Epithelial cell of proximal tubule (primary cell): ENCODE data around the gene ZNF334. TPM values are rescaled to one million over a fixed set of nuclear protein-coding genes. Genes with fewer than 3 reads are reported as not detected.

ENCODE experiments used
- DNase-seq: peaks from one replicate; pipeline ENCODE4 v3.0.0-alpha.2; 2011; ENCODE audit warnings: low read depth
- H3K4me3 ChIP-seq: 2 replicates; pipeline ENCODE4 v1.5.1; 2011; ENCODE audit warnings: low read depth, mild to moderate bottlenecking, low read length
- CTCF ChIP-seq: conservative IDR thresholded peaks from 2 replicates; pipeline ENCODE4 v1.5.1; 2012; ENCODE audit warnings: low read depth, mild to moderate bottlenecking, low read length
- total RNA-seq: library from RNA; depleted of rRNA; stranded (reverse); fragments of >200 nt; gene quantifications from 2 replicates; pipeline ENCODE4 v1.2.3, GENCODE V29; 2015

The ZNF334 gene
- total RNA-seq, 1 donor from 2014 or later = 2.2 TPM

DNA sequence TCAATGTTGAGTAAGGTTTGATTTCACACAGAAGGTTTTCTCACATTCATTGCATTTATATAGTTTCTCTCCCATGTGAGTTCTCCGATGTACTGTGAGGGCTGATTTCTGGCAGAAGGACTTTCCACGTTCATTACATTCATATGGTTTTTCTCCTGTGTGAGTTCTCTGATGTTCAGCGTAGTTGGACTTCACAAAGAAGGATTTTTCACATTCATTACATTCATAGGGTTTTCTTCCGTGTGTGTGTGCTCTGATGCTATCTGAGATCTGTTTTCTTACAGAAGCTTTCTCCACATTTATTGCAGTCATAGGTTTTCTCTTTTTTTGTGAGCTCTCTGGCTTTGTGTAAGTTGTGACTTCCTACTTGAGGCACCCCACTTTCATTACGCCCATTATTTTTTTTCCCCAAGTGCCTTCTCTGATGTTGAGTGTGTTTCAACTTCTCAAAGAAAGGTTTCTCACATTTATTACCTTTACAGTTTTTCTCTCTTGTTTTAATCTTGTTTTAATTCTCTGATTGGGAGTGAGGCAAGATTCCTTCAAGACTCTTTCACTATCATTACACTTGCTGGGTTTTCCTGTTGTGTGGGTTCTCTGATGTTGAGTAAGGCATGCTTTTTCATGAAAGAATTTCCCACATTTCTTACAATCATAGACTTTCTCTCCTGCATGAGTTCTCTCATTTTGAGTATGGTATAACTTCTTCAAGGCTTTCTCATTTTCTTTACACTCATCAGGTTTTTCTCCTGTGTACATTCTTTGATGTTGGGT, 56.9 kb downstream of the ZNF334 start:
- TF ChIP-seq CTCF = no peak
- no peak overlapping the region for H3K4me3 ChIP-seq
- no peak for DNase-seq

GRCh38 chr20:46455729-46456128, 57.6 kb downstream of the ZNF334 start:
- no peak overlapping the region for H3K4me3 ChIP-seq
- no peak for DNase-seq
- no peak for TF ChIP-seq CTCF

Other genes with a start within 250 kb of the ZNF334 start
- gene CDH22, start 205.1 kb downstream of the ZNF334 start, total RNA-seq = not detected in 2 replicates
- gene ELMO2, start 106.9 kb downstream of the ZNF334 start, total RNA-seq = 20.5 and 26.6 TPM in 2 replicates
- gene OCSTAMP, start 37.1 kb upstream of the ZNF334 start, total RNA-seq = not detected in 2 replicates
- 1.2 and 1.6 TPM in 2 replicates for gene SLC13A3, start 137.9 kb upstream of the ZNF334 start, total RNA-seq
- gene TP53RK, start 175.9 kb upstream of the ZNF334 start, total RNA-seq = 21.0 and 22.8 TPM in 2 replicates
- 4.6 and 12.5 TPM in 2 replicates for gene SLC2A10, start 196.1 kb upstream of the ZNF334 start, total RNA-seq